ENCODE measurements around the gene RGCC.
"Not testable (repeated sequence)": the region's sequence is repeated elsewhere in the genome, so short reads cannot be mapped to it uniquely, and the experiment has no call there.

GRCh38 chr13:41421330-41421729, 36.0 kb upstream of the RGCC start:
- TF ChIP-seq POLR2A (IDR thresholded peaks at IDR 0.05); CTCF (IDR thresholded peaks at IDR 0.05 in 8 of 11, conservative IDR thresholded peaks at IDR 0.05 in 3 of 11); POLR2AphosphoS5 (IDR thresholded peaks at IDR 0.05): not testable (repeated sequence)

Data from spleen (tissue), 7 donors.